NCI-H2107 (cell line): Measurements from ENCODE around the gene CCDC85B.
"Not testable (repeated sequence)": the region's sequence is repeated elsewhere in the genome, so short reads cannot be mapped to it uniquely, and the experiment has no call there.

Experiments
- DNase-seq: peaks from one replicate; lab custom pipeline; 2025; lab: John Stamatoyannopoulos, UW

The CCDC85B gene

GRCh38 chr11:65887723-65888162 is 2.7 kb upstream of the CCDC85B start:
- no peak for DNase-seq

- DNase-seq: peak; percentile 91
These were observed 2.2 kb upstream of the CCDC85B start, which contains the start of gene FIBP for GRCh38 chr11:65888163-65888814. Gene FIBP (minus strand): TSS chr11:65888471. CDS start chr11:65888418, 53 bp downstream.

- no peak for DNase-seq
These were observed 1.0 kb downstream of the CCDC85B start for GRCh38 chr11:65891219-65892136.

GRCh38 chr11:65892137-65892540 is 1.7 kb downstream of the CCDC85B start:
- not testable (repeated sequence) for DNase-seq

GRCh38 chr11:65892661-65893317 is 2.3 kb downstream of the CCDC85B start:
- no peak for DNase-seq

- no peak for DNase-seq
These were observed 3.6 kb downstream of the CCDC85B start for GRCh38 chr11:65894034-65894591.

- DNase-seq: no peak
These were observed 5.1 kb downstream of the CCDC85B start for GRCh38 chr11:65895482-65895981.

GRCh38 chr11:65896034-65896999 is 5.8 kb downstream of the CCDC85B start:
- no peak for DNase-seq

GRCh38 chr11:65897020-65897471 is 6.6 kb downstream of the CCDC85B start:
- DNase-seq: no peak

- no peak for DNase-seq
These were observed 8.3 kb downstream of the CCDC85B start for GRCh38 chr11:65898656-65899355.

GRCh38 chr11:65899356-65900124 is 9.1 kb downstream of the CCDC85B start:
- no peak for DNase-seq

GRCh38 chr11:65900125-65900898 is 9.8 kb downstream of the CCDC85B start, which contains the start of gene FOSL1:
Gene FOSL1 (minus strand): TSS chr11:65900388. CDS start chr11:65900339, 49 bp downstream.
- peak; percentile 55 for DNase-seq

GRCh38 chr11:65900899-65901180 is 10.4 kb downstream of the CCDC85B start:
- DNase-seq: no peak

GRCh38 chr11:65903068-65903481 is 12.6 kb downstream of the CCDC85B start:
- DNase-seq: no peak

GRCh38 chr11:65903715-65904114 is 13.2 kb downstream of the CCDC85B start:
- no peak for DNase-seq

- no peak for DNase-seq
These were observed 16.1 kb downstream of the CCDC85B start for GRCh38 chr11:65906602-65907001.

GRCh38 chr11:65907878-65908277 is 17.4 kb downstream of the CCDC85B start:
- no peak for DNase-seq
